ENCODE data around the gene DDX51.

Gene DDX51

DNA sequence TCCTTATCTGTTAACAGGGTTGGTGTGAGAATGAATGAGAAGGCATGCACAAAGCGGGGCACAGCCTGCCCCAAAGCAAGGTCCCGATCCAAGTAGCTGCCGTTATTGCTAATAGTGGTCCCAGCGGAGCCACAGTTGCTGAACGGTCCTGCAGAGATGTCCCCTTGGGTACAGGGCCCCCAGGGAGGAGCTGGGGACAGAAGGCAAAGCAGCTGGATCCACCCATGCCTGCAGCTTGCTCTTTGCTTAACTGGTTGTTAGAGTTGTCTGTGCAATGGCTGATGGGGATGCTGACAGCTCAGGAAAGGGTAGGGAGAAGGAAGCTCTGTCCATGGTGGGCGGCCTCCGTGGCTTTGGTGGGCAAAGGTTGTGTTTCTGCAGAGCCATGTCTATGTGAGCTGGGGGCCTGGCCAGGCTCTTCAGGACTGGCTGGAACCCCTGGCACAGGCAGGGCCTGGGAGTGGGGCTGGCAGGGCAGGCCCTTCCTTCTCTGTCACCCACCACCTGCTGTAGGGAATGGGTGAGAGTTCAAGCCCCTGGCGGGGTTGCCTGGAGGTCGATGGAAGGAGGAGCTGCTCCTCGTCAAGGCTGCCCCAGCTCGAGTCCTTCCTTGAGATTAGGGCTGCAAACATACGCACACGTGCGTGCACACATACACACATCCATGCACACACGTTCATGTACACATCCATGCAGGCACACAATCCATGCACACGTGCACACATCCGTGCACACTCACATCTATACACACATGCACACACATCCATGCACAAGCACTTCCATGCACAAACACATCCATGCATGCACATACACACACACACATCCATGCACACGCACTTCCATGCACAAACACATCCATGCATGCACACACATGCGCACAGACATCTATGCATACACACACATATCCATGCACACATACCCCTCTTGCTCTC, 35.6 kb upstream of the DDX51 start:
- no peak for DNase-seq (ENCODE audit: low read depth, low spot score)

DNA sequence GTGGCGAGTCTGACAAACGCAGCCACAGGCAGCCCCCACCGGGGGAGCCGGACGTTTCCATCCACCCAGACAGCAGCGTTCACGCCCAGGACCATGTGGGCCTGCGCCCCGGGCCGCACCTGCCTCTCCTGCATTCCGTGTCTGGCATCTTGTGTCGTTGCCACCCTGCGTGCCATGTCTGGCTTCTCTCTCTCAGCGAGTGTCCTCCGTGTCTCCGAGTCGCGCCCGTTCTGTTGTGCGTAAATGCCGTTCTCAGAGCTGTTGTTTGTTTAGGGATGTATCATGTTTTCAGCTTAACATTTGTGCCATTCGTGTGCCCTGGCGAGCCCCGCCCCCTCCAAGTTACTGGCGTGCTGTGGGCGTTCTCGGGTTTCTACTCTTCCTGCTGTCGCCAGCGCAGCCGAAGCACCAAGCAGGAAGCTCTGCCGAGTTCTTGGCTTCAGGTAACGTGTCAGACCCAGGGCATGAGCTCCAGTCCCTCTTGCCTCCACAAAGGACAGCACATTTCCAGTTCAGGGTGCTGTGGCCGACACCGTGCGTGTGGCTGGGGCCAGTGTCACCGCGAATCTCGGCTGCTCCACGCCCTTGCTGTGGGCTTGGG, 34.8 kb upstream of the DDX51 start:
- DNase-seq (ENCODE audit: low read depth, low spot score): no peak

DNA sequence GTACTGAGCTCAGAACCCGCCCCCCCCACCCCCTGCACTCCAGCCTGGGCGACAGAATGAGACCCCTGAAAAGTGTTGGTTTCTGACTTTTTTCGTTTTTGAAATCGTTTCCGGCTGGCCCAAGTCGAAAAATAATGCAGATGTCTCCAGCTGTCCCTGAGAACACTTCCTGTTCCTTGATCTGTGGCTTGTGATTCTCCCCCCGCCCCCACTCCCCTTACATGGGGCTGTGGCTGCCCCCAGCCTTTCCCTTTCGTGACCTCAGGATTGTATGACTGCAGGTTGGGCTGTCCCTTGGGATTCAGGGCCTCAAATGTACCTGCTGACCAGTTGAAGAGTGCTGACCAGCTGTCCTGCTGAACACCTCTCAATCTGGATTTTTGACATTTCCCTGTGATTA, 34.2 kb upstream of the DDX51 start:
- no peak for DNase-seq (ENCODE audit: low read depth, low spot score)

DNA sequence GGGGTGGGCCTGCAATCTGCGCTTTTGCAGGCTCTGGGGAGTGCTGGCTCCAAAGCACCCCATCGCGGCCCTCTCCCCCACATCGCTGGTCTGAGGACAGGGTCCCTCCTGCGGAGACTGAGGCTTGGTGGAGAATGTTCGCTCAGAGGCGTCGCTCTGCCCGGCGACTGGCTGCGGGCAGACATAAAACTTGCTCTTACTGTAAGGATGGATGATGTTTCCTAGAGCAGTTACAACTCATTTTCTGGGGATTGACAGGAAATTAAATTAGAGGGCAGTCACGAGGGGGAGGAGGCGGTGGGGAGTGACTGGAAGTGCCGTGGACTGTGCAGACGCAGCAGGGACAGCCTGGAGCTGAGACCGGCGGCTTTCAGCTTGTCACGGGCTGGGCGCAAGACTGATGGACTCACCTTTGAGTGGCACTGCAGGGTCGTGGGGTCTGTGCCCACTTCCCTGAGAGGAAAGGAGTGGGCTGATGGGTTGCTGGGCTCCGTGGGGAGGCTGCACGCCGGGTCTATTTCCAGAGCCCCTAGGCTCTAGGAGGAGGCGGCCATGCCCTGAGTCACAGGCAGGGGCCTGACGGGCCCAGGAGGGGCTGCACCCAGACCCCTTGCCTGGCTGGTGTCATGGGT, 32.9 kb upstream of the DDX51 start:
- DNase-seq (ENCODE audit: low read depth, low spot score): no peak

DNA sequence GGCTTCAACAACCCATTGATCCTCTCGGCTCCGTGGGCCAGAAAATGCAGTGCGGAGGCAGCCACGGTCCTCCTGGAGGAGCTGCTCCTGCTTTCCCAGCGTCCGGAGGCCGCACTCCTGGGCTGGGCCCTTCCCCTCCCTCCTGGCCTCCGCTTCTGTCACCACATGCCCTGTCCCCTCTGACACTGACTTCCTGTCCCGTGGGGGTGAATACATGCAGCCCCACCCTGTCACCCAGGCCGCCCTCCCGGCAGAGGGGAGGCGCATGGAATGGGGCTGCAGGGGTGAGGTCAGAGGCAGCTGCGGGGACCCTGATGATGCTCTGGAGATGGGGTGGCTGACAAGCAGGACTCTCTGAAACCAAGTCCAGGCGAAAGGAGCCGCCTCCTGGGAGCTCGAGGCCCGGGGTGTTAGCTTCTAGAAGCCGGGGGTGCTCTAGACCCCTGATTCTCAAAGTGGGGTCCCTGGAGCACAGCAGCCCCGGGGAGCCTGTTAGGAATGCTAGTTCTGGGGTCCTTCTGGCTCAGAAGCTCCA, 32.3 kb upstream of the DDX51 start:
- no peak for DNase-seq (ENCODE audit: low read depth, low spot score)

DNA sequence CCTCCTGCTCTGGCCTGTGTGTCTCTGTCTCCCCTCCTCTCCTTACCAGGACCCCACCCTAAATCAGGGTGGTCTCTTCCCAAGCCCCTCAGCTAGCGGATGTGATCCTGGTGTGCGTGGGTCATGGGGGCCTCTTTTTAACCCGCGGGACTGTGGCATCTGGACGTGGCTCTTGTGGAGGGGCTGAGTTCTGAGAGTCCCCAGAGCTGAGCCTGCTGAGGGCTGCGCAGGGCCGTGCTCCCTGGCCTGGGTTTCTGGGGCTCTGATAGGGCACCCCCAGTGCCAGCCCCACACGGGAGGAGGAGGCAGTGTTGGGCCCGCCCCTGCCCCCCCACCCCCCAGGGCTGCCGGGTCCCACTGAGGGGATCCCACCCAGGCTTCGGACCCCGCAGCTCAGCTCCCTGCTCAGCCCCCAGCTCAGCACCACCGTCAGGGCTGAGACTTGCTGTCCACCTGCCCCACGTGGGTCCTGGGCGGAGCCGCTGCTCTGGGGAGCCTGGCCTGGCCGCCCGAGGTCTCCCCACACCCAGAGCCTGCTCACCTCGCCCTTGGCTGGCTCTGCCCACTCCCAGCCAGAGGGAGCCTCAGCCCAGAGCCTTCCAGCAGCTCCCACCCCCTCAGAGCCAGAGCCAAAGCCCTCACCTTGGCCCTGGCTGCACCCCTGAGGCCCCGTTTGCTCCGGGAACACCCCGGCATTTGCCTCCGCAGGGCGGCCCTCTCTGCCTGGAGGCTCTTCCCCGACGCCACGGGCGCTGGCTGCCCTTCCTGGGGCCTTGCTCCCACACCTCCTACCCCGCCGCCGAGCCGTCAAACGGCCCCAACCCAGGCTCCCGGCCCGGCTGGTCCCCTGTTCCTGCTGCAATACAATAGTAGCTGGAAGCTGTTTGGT, 31.6 kb upstream of the DDX51 start:
- DNase-seq (ENCODE audit: low read depth, low spot score): no peak

DNA sequence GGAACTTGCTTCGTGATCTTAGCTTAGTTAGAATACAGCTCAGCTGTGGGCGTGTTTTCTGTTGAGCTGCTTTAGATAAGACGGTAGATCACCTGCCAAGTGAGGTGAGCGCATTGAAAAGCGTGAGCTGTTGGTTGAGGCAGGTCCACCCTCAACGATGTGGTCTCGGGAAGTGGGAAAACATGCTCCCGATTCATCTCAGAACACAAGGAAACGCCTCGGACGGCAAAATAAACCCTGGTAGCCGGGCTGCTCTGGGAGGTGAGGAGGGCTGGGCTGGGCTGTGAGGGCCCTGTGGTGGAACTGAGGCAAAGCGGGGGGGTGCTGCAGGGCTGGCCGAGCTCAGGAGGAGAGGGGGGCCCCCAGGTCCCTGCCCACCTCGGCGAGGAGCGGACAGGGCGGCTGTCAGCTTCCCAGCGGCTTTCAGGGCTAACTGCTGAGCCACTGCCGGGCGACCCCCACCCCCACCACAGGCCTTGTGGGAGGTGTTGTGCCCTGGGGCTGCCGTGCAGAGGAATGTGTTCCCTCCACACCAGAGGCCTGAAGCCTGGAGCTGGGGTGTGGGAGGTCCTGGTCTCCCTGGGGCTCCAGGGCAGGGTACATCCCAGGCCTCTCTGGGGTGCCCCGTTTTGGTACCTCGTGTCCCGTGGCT, 30.8 kb upstream of the DDX51 start:
- no peak for DNase-seq (ENCODE audit: low read depth, low spot score)

DNA sequence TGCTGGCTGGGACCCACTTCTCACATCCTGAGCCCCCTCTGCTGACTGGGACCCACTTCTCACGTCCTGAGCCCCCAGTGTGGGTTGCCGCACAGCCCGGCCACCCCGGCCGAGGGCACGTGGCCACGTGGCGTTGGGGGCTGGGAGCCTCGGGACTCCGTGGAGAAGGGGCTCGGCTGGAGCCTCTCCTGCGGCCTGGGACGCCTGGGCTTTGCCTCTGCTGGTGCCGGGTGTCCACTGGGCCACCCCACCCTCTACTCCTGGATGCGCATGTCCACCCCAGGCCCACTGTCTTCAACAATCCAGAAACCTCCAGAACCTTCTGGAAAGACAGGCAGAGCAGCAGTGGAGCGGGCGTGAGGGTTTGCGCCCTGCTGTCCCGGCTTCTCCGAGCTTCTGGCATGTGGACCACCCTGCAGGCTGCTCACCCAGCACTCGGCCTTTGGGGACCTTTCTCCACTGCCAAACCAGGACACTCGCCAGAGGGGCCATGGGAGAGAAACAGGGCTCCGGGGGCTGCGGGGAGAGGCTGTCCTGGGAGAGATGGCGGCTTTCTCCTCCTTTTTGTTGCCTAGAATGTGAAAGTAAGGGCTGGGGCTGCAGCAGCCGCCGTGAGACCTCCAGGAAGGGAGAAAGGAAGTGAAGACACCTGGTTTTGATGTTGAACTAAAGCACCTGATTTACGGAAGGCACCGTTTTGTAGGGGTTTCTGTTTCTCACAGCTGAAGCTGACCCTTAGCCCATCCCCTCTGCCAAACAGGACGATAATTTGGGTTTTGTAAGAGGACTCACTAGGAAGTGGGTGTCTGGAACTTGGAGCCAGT, 30.1 kb upstream of the DDX51 start:
- no peak for DNase-seq (ENCODE audit: low read depth, low spot score)

DNA sequence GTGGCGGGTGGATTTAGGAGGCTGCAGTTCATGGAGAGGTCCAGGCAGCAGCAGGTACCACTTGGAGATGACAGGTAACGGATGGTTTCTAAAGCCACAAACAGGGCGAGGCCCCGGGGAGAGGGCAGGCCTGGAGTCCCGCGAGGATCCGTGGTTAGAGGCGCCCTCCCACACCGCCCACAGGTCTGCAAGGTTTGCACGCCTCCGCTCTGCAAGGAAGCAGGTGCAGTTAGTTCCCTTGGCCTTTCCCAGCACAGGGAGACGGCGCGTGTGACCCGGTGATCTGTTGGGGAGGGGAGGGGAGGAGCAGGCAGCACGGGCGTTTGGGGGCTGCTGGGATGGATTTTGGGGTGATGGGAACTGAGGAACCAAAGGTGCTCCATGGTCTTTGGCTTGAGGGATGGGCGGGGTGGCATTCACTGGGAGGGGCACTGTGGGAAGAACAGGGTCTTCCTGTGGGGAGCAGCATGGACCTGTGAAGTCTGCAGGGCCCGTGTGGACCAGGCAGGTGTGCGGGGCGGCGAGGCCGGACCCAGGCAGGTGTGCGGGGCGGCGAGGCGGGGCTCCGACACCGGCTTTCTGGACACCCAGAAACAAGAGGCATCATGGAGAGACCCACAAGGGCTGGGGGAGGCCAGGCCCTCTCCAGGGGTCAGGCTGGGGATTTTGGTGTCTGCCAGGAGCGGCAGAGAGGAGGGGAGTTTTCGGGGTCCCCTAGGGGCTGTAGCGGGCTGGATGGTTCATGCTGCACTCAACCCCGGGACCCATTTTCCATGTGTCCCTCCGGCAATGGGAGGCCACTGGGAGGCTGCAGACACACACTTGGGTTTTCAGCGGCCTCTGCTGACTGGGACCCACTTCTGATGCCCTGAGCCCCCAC, 29.3 kb upstream of the DDX51 start:
- no peak for DNase-seq (ENCODE audit: low read depth, low spot score)

DNA sequence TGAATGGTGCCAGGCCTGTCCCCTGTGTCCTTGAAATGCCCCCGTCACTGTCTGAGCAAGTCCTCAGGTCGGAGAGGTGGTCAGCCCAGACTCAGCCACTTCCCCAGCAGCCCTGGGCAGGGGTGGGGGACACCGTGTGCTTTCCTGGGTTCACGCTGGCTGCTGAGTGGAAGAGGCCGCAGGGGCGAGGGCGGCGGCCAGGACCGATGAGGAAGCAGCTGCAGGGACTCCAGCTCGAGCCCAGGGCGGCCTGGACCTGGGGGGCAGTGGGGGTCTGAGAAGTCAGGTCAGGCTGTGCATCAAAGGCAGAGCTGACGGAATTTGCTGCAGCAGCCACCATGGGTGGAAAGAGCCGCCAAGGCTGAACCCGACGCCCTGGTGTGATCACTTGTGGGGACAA, 28.5 kb upstream of the DDX51 start:
- no peak for DNase-seq (ENCODE audit: low read depth, low spot score)

DNA sequence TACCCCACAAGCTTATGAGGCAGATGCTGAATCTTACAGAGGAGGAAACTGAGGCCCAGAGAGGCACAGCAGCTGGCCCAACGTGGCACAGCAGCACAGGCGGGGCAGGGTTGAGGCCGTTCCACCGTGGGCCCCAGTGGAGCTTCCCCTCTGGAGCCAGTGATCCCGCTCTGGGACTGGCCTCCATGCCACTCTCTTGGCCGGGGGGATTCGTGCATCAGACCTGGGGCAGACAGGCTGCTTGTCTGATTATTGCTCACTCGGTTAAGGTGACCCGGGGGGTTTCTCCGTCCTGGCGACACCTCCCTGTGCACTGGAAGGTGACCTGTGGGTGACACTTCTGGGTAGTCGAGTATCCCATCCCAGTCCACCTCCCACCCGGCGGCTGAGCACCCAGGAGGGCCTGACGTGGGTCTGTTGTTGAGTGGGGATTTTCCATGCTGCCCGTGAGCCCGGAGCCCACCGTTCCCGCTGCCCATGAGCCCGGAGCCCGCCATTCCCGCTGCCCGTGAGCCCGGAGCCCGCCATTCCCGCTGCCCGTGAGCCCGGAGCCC, 27.9 kb upstream of the DDX51 start:
- no peak for DNase-seq (ENCODE audit: low read depth, low spot score)

DNA sequence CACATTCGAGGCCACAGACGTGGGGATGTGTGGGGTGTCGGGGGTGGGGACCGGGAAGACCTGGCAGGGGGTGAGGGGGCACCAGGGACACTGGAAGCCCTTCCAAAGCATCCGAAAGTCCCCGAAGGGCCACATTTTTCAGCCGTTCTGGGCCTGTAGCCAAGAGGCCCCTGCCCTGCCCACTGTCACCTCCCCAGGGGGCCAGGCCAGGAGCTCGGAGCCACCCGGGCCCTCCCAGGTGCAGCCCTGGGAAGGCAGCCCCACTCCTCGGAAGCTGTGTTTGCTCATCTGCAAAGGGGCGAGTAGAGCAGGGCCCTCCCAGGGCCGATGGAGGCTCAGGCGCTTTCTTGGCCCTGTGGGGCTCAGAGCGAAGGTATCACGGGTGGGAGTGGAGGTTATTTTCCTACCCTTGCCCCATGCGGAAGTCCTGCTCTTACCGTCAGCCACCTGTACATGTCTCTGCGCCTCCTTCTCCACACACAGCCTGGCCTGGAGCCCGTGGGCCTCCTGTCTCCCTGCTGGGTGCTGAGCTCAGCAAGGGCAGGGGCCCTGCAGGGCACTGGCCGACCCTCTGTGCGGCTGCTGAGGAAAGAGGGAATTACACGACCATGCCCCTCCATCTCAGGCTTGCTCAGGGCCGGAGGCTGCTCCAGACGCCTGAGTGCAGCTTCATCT, 27.3 kb upstream of the DDX51 start:
- DNase-seq (ENCODE audit: low read depth, low spot score): no peak

DNA sequence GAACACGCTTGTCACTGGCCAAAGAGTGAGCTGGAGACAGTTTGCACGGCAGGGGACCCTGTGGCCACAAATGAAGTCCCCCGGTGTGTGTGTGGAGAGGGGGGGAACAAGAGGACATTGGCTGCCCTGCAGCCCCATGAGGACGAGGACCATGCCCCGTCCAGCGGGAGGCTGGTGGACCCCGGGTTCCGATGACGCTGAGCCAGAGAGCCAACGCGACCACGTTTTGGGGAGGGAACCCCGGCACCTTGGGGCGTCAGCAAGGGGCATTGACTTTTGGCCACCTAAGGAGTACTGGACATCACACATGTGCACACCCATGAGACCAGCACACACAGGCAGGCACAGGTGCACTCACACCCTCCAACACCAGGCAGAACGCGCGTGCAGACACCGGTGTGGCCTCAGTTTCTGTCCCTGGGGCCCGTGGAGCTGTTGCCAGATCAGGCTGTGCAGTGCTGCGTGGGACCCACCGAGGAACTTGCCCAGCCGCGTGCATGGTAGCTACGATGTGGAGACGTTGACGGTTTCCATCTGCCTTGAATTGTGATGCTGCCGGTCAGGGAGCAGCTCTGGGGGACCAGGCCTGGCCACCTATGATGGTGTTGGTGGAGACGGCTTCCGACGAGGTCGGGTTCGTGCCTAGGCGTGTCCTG, 26.6 kb upstream of the DDX51 start:
- no peak for DNase-seq (ENCODE audit: low read depth, low spot score)

DNA sequence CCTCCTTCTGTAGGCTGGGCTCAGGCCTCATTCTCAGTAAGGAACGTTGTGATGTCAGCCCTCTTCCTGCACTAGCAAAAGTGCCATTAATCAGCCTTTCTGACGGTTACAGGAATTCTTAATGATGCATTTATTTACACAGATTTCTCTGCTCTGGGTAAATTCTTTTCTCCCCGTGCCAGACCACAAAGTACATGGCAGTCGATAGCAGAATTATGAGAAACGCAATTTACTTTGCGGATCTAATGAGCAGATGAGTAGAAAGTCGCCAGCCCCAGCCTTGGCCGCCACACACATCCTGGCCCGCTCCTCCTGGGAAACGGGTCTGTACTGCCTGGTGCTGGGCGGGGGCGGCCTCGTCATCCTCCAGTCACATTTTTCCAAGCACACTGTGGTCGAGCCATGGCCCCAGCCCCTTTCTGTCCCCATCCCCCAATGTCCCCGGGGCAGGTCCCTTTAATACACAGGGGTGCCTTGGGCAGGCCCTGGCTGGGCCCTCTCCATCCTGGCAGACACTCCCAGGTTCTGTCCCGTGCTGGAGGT, 26.0 kb upstream of the DDX51 start:
- no peak for DNase-seq (ENCODE audit: low read depth, low spot score)

DNA sequence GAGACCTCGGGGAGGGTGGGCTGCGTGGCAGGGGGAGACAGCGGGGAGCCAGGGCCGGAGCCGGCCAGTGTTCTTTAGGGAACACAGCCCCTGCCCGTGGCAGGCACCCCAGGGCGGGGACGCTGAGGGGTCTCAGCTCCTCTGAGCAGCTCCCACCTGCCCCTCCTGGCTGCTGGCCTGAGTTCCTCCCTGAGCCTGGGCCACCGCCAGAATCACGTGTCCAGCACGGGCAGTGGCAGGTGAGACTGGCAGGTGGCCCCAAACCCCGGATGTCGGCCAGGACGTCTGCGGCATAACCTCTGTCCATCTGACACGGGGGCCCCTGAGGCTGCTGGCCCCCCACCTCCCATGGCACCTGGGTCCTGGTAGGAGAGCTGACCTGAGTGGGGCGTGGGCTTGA, 25.3 kb upstream of the DDX51 start:
- no peak for DNase-seq (ENCODE audit: low read depth, low spot score)

DNA sequence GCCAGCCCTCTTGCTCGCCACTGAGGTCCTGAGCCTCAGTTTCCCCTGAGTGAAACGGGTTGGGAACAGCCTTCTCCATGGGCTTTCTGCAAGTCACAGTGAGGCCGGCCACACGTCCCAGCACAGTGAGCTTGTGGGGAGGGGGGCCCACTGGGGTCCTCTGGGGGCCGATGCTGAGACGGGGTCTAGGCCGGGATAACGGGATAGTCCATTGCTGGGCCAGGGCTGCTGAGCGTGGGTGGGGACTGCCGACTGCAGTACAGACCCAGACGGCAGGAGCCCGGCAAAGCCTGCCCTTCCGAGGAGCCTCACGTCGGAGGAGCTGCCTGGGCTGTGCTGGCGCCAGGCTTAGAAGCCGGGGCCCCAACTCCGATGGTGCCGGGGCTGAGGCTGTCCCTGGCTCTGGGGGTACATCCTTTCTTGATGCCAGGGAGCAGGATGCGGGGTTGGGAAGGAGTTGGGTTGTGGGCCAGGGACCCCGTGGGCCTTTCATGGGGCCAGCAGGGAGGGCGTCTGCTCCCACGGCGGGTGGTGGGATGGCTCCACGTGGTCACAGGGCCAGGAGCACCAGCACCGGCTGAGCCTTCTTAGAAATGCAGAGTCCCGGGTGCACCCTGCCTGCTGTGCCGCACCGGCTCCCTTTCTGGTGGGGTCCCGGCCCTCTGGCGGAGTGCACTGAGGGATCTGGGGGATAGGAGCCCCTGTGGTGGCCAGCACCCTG, 24.4 kb upstream of the DDX51 start:
- no peak for DNase-seq (ENCODE audit: low read depth, low spot score)
